ENCODE results near the gene POU4F3. TPM values are rescaled to one million over a fixed set of nuclear protein-coding genes. Genes with fewer than 3 reads are reported as not detected.

POU4F3 gene
- total and polyA plus RNA-seq, 2 of the 8 experiments (the other 6 are each of a cell fraction or from before 2014, with no cell fraction given) = 0.09 TPM; not detected in 1

DNA sequence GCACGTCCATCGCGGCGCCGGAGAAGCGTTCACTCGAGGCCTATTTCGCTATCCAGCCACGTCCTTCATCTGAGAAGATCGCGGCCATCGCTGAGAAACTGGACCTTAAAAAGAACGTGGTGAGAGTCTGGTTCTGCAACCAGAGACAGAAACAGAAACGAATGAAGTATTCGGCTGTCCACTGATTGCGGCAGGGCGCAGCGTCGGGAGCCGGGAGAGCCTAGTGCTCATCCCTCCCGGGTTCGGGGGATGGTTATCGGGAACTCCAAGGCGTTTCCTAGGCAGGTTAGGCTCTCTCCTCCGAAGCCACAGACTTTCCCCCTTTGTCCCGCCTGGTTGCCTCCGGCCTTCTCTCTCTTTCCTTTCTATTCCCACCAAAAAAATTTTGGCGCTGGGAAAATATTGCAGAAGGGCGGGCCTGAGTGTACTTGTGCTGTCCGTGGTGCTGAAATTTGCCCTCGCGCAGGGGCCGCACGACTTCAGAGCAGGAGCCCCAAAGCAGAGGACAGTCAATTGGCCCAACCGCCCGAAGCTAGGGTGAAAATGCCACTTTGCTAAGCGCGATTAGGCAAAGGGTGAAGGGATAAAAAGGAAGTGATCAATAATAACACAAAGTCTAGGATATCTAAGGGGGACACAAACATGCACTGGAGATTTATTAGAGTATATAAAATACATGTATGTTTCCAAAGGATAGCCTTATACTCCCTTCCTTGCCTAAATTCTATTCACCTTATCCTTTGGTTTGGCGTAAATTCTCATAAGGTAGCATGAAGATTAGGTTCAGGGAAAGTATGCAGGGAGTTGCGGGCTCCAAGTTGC lies 1.8 kb downstream of the POU4F3 start (continued):
- TF ChIP-seq EZH2 (IDR thresholded peaks at IDR 0.05; ENCODE audit: low read depth, low read length, severe bottlenecking) (peak; percentile 97), SIN3A (conservative IDR thresholded peaks at IDR 0.05 in 1 of 2, IDR thresholded peaks at IDR 0.05 in 1 of 2; ENCODE audit: low read depth in 1 of 2, low read length in 2 of 2) (peak; percentile 79 to 89; a peak in 3 of 4 replicates), SP4 (IDR thresholded peaks at IDR 0.05; ENCODE audit: low read length) (no peak), POLR2A (IDR thresholded peaks at IDR 0.05; ENCODE audit: control extremely low read depth in 1 of 2, low read depth in 2 of 2, low read length in 2 of 2) (no peak), SIX5 (IDR thresholded peaks at IDR 0.05; ENCODE audit: low read depth, low read length) (no peak), TCF12 (IDR thresholded peaks at IDR 0.05; ENCODE audit: low read depth, low read length) (0 out of 2 replicates have a peak, but pooled peaks have one; percentile 67), RXRA (IDR thresholded peaks at IDR 0.05; ENCODE audit: insufficient read depth, low read depth, low read length) (no peak), KDM4A (IDR thresholded peaks at IDR 0.05; ENCODE audit: low read depth, low read length, severe bottlenecking) (peak; percentile 22), SRF (IDR thresholded peaks at IDR 0.05; ENCODE audit: low read depth, low read length) (no peak)
- TF ChIP-seq, protein P1, sequence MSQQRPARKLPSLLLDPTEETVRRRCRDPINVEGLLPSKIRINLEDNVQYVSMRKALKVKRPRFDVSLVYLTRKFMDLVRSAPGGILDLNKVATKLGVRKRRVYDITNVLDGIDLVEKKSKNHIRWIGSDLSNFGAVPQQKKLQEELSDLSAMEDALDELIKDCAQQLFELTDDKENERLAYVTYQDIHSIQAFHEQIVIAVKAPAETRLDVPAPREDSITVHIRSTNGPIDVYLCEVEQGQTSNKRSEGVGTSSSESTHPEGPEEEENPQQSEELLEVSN (IDR thresholded peaks at IDR 0.05) = no peak
- TF ChIP-seq, protein P2, sequence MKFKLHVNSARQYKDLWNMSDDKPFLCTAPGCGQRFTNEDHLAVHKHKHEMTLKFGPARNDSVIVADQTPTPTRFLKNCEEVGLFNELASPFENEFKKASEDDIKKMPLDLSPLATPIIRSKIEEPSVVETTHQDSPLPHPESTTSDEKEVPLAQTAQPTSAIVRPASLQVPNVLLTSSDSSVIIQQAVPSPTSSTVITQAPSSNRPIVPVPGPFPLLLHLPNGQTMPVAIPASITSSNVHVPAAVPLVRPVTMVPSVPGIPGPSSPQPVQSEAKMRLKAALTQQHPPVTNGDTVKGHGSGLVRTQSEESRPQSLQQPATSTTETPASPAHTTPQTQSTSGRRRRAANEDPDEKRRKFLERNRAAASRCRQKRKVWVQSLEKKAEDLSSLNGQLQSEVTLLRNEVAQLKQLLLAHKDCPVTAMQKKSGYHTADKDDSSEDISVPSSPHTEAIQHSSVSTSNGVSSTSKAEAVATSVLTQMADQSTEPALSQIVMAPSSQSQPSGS (IDR thresholded peaks at IDR 0.05; ENCODE audit: low read length) = no peak

Measured in H1 (cell line).